ENCODE measurements around the gene RHBDD3.

The RHBDD3 gene
- total RNA-seq: 10.9 to 14.1 reads per million in 2 donors

DNA sequence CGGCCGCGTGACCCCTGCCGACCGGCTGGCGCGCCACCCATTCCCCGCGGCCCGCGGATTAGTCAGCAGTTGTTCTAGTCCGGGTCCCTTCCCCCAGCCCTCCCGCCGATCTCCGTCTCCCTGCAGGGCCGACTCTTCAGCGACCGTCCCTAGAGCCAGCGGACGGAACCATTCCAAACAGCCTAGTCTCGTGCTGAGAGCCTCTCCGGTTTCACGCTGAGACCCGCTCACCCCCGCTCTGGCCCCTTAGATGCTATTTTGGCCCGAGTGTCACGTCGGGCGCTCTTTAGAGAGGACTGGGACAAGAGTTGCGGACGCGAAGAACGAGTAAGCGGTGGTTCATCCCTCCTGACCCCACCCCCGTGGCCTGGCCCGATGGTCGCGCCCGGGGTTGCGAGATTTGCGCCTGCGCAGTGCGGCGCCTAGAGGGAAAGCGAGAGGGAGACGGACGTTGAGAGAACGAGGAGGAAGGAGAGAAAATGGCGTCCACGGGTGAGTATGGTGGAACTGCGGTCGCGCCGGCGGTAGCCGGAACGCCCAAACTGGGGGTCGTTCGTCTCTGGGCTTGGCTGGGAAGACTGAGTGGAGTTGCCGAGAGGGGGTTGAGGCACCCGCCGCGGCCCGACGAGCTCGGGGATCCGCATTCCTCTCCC lies at the start of gene RHBDD3, which contains the start of gene EWSR1:
TSS of gene RHBDD3 (minus strand) at position 124 of the 653 bp plus-strand sequence. CDS start 2,355 bp downstream, outside the sequence.
TSS of gene EWSR1 (plus strand) at position 411 of the 653 bp plus-strand sequence. CDS start at position 480, 69 bp downstream.
- peak; percentile 91 to 96 (median 93) for DNase-seq

DNA sequence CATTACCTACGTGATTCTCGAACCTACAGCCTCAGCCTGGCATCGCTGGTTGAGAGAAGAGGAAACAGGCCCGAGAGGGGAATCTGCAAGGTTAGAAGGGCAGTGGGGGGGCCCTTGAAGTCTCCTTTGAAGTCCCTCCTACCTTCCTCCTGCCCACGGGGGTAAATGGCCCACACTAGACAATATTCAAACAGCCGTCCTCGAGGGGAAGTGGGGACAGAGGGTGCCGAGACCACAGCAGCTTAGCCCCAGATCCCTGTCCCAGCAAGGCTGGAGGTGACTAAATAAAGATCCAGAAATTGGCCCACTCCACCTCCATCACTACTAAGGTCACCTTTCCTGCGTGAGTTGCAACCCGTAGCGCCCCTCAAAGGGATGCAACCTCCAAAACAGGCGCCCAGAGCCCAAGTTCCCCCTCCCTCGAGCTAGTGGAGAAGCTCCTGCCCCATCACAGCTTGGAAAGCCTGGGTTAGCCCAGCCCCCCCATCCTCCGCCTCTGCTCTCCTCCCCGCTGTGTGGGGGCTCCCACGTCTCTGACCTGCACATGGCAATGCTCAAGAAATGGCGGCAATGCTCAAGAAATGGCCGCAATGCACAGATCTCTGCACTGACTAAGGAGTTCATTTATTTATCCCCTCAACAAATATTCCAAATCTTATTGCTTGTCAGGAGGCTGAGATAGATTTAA lies 48.5 kb upstream of the RHBDD3 start:
- no peak for DNase-seq

DNA sequence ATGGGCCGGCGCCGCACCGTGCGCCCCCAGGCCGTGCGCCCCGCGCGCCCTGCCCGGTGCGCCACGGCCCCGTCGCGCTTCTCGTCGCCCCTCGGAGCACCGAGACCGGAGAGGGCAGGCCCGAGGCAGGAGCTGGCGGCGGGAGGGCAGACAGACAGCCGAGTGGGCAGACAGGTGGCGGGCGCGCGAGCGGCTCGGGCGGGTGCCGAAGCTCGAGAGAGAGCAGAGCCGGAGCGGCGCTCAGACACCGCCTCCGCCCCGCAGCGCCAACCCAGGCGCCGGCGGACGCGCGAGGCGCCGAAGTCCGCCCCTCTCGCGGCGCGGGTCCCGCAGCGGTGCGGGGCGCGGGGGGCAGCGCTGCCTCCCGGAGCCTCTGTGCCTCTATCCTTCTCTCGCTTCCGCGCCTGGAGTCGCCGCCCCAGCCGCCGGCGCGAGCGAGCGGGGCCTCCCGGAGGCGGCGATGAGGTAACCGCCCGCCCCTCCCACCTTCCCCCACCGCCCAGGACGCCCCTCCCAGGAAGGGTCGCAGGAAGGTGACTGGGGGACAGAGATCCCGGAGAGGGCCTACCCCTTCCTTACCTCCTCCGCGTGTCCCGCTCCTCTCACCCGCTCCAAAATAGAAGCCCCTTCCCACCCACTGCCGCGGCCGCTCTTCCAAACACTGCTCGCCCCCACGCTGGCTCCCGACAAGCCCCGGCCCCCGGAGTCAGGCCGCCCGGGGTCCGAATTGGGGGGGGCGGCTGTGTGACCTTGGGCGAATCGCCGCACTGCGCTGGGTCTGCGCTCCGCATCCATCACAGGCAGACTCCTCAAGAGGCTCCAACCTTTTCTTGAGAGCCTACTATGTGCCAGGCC lies 47.7 kb upstream of the RHBDD3 start, which contains the start of gene RASL10A:
TSS of gene RASL10A (minus strand) at position 412 of the 855 bp plus-strand sequence. CDS start 451 bp downstream, outside the sequence.
- no peak for DNase-seq

DNA sequence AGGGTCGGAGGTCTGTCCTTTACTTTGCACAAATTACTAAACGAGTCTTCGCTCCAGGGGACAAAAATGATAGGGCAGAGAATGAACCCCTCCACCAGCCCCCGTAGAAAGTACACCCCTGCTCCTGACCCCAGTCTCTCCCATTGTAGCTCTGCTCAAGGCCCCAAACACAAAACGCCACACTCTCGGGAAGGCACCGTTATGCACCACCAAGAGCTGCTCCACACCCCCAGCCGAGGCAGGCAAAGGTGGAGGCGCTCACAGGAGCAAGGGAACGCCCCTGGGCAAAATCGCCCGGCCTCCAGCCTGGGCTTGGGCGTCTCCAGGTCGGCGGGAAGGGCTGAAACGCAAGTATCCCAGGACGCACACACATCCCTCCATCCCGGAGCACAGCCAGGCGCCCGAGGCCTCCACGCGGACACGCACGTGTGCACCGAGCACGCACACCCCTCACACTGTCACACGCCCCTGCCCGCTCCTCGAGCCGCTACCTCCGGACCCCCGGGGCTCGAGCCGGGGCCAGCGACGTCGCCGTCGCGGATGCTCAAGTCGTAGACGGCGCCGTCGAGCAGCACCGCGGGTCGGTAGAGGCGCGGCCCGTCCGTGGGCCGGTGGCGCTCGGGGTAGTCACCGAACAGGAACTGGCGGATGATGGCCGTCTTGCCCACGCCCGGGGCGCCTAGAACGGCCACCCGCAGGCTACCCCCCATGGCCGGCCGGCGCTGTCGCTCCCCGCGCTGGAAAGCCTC lies 46.9 kb upstream of the RHBDD3 start:
- no peak for DNase-seq

DNA sequence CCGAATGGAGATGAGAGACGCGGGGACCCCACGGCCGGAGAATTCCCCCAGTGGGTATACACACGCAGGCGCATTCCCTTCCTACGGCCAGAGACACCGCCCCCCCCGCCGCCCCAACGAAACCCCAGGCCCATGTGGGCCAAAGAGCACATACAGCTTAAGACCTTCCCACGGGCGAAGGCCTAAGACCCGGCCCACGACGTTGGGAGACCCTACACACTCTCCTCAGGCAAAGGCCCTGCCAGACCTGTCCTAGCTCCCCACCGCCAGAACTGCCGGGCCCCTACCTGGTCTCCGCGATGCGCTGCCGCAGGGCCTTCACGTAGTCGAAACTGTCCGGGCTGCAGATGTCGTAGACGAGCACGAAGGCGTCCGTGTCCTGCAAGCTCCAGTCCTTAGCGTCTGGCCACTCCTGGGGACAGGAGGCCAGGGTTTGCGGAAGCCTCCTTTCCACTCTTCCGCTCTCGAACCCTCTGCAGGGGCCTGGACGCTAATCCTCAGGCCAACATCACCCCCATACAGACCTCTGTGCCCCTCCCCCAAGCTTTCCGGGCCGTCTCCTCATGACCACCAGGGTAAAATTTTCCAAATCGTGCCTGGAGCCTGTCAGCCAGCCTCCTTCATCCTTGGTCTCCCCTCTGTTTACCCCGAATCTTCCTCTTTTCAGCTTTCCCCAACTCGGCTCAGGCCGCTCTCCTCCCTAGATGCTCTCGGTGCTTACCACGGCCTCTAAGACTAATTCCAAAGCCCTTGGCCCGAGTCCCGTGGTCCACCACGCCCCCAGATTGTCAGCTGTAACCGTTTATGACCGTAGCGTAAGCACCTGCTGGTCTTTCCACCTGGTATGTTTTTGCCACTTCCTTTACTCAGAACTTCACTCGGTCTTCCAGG lies 46.0 kb upstream of the RHBDD3 start:
- DNase-seq: no peak

DNA sequence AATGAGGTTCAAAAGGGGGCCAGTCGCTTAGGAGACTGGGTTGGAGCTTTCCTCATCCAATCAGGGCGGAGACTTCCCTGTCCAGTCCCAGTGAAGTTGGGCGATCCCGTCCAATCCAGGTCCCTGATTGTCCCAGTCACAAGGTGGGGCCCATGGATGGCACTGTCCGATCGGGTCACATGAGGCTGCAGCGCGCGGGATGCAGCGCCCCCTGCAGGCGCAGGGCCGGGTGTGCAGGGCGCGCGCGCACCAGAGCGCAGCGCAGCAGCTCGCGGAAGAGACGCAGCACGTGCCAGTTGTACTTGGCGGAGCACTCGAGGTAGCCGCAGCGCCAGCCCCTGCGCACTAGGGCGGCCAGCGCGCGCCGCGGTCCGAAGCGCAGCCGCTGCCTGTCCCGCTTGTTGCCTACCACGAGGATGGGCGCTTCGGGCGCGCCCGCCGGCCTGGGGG lies 45.4 kb upstream of the RHBDD3 start:
- peak in 1 of 5 experiments; percentile 65 for DNase-seq

DNA sequence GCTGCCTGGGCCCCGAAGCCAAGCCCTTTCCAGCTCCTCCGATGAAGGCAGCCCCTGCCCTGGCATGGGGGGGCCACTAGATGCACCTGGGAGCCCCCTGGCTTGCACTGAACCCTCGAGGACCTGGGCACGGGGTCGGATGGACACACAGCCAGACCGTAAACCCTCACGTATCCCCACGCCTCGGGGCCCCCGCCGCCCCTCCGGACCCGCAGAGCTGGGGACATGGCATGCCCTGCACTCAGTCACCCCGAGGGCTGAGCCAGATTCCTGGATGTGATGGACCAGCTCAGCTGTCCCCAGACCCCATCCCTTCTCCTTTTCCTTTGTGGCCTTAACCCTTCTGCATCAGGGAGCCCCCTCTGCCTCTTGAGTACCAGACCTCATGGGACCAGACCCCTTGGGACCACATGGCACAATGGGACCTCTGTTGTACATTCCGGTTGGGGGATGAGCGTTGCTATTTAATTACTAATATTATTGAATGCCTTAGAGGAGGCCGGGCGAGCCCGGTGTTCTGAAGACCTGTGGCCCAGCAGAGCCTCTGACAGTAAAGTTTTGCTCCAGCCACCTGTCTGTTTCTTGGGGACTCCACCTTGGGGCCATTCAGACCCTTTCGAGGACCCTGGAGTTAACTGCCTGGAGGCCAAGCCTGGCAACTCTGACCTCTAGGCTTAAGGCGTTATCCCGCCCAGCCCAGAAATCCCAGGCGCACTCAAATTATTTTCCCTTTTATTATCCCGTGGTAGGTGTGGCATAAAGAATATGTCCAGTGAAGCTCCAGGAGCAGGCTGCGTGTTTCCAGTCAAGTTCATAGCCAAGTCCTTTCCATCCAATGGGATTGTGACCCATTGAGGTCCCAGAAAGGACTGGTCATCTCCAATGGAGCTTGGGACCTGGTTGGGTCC lies 44.7 kb upstream of the RHBDD3 start:
- DNase-seq: no peak

DNA sequence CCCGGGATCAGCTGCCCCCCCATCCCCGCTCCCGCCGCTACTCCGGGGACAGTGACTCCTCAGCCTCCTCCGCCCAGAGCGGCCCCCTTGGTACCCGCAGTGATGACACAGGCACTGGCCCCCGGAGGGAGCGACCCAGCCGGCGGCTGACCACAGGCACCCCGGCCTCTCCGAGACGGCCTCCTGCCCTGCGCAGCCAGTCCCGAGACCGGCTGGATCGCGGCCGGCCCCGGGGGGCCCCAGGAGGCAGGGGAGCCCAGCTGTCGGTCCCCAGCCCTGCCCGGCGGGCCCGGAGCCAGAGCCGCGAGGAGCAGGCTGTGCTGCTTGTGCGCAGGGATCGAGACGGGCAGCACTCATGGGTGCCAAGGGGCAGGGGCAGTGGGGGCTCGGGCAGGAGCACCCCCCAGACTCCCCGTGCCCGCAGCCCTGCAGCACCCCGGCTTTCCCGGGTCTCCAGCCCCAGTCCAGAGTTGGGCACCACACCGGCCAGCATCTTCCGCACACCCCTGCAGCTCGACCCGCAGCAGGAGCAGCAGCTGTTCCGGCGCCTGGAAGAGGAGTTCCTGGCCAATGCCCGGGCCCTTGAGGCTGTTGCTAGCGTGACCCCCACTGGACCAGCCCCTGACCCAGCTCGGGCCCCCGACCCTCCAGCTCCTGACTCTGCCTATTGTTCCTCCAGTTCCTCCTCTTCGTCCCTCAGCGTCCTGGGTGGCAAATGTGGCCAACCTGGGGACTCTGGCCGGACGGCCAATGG lies 43.9 kb upstream of the RHBDD3 start:
- no peak for DNase-seq

DNA sequence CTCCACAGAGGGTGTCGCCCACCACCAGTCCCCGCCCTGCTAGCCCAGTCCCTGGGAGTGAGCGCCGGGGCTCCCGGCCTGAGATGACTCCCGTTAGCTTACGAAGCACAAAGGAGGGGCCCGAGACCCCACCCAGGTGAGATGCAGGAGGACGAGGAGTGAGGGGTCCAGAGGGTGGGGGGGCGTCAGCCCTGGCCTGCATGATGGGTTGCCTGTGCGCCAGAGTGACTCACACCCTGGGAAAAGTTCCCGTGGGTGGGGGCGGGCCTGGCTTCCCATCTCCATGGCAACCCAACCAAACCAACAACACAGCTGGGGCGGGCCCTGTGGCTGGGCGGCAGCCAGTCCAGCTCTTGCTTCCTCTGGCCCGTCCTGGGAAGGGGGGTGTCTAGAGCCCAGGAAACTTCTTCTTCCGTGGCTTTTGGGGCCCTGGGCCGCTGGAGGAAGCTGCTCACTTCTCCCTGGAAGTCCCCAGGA lies 43.1 kb upstream of the RHBDD3 start:
- peak in 4 of 5 experiments; percentile 14 to 43 (median 24) for DNase-seq

DNA sequence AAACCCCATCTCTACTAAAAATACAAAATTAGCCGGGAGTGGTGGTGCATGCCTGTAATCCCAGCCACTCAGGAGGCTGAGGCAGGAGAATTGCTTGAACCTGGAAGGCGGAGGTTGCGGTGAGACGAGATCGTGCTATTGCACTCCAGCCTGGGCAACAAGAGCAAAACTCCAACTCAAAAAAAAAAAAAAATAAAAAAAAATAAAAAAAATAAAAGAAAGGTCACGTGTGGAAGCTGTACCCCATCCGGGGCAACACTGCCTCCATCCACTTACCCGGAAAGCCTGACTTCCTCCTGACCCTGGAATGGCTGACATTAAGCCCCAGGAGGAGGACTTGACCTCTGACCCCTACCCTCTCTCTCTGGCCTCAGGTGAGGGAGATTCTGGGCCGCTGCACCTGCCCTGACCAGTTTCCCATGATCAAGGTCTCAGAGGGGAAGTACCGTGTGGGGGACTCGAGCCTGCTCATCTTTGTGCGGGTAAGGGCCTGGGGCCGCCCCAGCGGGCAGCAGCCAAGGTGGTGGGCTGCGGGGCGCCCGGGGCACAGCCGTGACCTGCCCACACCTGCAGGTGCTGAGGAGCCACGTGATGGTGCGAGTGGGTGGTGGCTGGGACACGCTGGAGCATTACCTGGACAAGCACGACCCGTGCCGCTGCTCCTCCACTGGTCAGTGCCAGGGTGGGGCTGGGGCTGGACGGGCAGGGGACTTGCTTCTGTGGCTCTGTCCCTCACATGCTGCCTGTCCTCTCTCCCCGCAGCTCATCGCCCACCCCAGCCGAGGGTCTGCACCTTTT lies 42.5 kb upstream of the RHBDD3 start:
- DNase-seq: no peak

DNA sequence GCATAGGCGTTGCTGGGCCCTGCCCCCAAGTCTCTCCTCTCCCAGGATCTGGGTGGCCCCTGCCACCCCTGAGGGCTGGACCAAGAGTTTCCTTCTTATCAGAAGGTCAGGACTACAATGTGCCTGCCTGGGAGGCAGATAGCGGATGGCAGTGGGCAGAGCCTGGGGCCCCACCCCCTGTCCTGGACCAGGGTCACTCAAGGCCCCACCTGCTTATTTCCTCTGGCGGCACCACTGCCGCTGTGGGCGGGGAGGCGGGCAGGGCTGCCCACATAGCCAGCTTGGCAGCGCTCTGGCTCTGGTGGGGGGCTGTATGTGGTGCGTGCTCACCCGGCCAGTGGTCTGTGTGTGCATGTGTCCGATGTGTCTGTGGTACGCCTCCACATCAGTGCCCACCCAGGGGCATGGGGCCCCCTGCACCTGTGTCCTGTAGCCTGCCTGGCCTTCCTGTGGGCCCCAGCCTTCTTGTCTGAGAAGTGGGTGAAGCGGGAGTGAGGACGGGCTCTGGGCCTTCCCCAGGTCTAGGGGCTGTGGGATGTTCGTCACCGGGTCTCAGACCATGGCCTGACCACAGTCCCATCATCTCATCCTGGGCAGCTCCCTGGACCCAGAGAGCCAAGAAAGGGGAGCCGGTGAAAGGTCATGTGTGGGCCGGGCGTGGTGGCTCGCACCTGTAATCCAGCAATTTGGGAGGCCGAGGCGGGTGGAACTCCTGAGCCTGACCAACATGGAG lies 41.7 kb upstream of the RHBDD3 start:
- DNase-seq: no peak

DNA sequence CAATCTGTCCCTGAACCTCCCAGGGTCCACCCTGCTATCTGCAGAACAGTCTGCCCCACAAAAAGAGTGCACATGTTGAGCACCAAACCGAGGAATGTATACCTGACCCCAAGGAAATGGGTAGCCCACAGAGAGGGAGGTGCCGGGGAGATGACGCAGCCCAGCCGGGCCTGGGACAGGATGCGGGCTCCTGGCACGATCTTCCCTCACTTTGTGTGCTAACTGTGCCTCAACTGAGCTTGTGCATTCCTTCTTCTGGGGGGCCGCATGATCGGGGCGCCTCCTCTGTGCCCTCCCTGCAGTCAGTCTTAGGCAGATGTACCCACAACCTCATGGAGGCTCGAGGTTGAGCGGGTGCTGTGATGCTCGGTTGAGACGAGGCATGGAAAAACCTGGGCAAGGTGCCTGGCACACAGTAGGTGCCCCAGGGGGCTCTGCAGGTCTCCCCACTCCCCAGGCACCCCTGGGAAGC lies 41.0 kb upstream of the RHBDD3 start:
- peak in 2 of 5 experiments; percentile 38 to 89 for DNase-seq

DNA sequence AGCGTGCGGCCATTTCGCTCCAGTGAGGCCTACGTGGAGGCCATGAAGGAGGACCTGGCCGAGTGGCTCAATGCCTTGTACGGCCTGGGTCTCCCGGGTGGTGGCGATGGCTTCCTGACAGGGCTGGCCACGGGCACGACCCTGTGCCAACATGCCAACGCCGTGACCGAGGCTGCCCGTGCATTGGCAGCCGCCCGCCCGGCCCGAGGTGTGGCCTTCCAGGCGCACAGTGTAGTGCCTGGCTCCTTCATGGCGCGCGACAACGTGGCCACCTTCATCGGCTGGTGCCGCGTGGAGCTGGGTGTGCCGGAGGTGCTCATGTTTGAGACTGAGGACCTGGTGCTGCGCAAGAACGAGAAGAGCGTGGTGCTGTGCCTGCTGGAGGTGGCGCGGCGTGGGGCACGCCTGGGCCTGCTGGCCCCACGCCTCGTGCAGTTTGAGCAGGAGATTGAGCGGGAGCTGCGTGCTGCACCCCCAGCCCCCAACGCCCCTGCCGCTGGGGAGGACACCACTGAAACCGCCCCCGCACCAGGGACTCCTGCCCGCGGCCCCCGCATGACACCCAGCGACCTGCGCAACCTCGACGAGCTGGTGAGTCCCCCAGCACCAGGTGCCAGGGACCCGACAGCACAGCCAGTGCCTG lies 40.5 kb upstream of the RHBDD3 start:
- DNase-seq: no peak

DNA sequence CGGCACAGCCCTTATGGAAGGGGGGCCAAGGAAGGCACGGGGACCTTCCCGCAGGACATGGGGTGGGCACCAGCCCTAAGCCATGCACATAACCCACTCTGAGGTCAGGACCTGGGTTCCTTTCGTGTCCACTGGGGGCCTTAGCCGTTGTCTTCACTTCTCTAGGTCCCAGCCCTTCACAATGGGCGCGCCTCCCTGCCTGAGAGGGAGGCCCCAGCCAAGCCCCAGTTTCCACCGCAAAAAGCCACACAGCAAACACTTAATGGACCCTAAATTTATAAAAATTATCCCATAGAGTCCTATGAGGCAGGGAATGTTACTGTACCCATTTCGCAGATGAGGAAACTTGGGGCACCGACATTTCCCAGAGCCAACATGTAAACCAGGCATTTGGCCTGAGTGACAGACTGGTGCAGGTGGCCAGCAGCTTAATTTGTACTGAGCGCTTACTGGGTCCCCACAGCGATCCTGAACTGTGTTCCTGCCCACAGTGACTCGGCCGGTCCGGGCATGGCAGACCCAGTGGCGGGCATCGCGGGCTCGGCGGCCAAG lies 39.9 kb upstream of the RHBDD3 start:
- DNase-seq: no peak

DNA sequence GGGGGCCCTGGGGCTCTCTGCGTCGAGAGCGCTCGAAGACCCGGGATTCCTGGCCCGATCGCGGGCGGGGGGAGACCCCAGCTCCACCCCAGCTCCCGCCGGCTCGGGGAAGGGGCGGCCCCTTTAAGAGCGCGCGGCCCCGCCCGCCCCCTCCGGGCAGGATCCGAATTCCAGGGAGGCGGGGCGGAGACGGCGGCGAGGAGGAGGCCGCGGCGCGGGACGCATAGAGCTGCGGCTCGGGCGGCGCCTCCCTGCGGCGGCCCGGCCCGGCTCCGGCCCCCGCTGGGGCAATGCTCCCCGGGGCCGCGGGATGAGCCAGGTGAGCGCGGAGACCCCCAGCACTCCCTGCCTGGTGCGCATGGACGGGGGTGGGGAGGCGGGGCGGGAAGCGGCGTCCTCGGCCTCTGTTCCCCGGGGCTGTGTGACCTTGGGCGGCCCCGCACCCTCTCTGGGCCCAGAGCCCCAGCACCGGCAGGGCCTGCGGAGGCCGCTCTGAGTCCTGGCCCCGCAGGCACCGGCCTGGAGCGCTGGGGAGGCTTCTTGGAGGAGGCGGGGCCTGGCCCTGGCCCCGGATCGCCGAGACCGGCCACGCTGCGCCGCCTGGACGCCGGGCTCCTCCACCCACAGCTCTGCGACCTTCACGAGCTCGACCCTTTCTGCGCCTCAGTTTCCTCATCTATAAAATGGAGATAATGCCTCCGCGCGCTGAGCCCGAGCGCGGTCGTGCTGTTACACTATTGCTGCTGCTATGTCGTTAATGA lies 39.2 kb upstream of the RHBDD3 start:
- DNase-seq: peak in 3 of 5 experiments; percentile 29 to 41 (median 30)

All from T-helper 2 cell (primary cell).